B cell (primary cell): ENCODE results near the gene NTPCR. TPM values are rescaled to one million over a fixed set of nuclear protein-coding genes. Genes with fewer than 3 reads are reported as not detected.

Experiments
- ATAC-seq: fragments of 200-7000 bp; cut with Tn5 transposase; one replicate; pipeline ENCODE4 v1.10.0; 2021; ENCODE audit warnings: low read depth, mild to moderate bottlenecking, moderate number of reproducible peaks, moderate library complexity
- CTCF ChIA-PET: fragments of 350-600 bp; sonication (Branson Sonifier 250); formaldehyde crosslinking; loops from one replicate; lab custom pipeline; 2021; ENCODE audit warnings: antibody characterized with exemption, inconsistent platforms; lab: Charles Lee
- POLR2A ChIA-PET: fragments of 350-600 bp; sonication (Branson Sonifier 250); formaldehyde crosslinking; loops from one replicate; lab custom pipeline; 2021; ENCODE audit warnings: antibody characterized with exemption; lab: Charles Lee
- DNase-seq: peaks from one replicate; pipeline ENCODE4 v3.0.0; 2013
- H2AFZ ChIP-seq: 2 replicates; pipeline ENCODE4 v1.6.1; 2012; ENCODE audit warnings: mild to moderate bottlenecking, low read depth, low read length; ENCODE audit not compliant: insufficient read depth, poor library complexity, severe bottlenecking
- H3K27ac ChIP-seq, 2 donors: 1 replicate in 1 of 2; 2 replicates in 1 of 2; pipeline ENCODE4 v1.5.1; 2012 to 2013; ENCODE audit warnings: low read length in 2 of 2, mild to moderate bottlenecking in 2 of 2, moderate library complexity in 1 of 2
- H3K27me3 ChIP-seq, 4 experiments: fragments of 200-600 bp in 1 of 4; sonication (generic) in 1 of 4; replicated peaks in 1 of 4; 1 replicate in 2 of 4; 2 replicates in 2 of 4; pipeline versions ENCODE4 v1.6.1 to v1.7.0; 2013 to 2016; ENCODE audit warnings: low read length in 3 of 4, mild to moderate bottlenecking in 2 of 4, mixed read lengths in 1 of 4, moderate library complexity in 1 of 4; ENCODE audit not compliant: insufficient read depth in 4 of 4, control insufficient read depth in 3 of 4; ENCODE audit errors: control extremely low read depth in 1 of 4
- H3K36me3 ChIP-seq, 2 experiments: replicated peaks in 1 of 2; 1 replicate in 1 of 2; 2 replicates in 1 of 2; pipeline versions ENCODE4 v1.6.1 to v1.7.1; 2013; ENCODE audit warnings: low read length in 1 of 2; ENCODE audit not compliant: insufficient read depth in 2 of 2, control insufficient read depth in 1 of 2; ENCODE audit errors: control extremely low read depth in 1 of 2, extremely low read depth in 1 of 2
- H3K4me1 ChIP-seq, 2 donors: fragments of 200-600 bp in 1 of 2; sonication (generic) in 1 of 2; 1 replicate in 1 of 2; 2 replicates in 1 of 2; pipeline versions ENCODE4 v1.5.1 to v1.6.1; 2013 to 2017; ENCODE audit warnings: low read length in 2 of 2; ENCODE audit not compliant: control insufficient read depth in 2 of 2, insufficient read depth in 2 of 2
- H3K4me2 ChIP-seq: replicated peaks from 2 replicates; pipeline ENCODE3; 2012; ENCODE audit warnings: mild to moderate bottlenecking, low read depth, low read length; ENCODE audit not compliant: poor library complexity, severe bottlenecking
- H3K4me3 ChIP-seq, 5 experiments: fragments of 200-600 bp in 1 of 5; sonication (generic) in 1 of 5; 1 replicate in 3 of 5; 2 replicates in 2 of 5; pipeline versions ENCODE4 v1.5.1 to v1.7.0; 2011 to 2016; ENCODE audit warnings: low read length in 4 of 5, mild to moderate bottlenecking in 4 of 5, low read depth in 2 of 5, control low read depth in 1 of 5, moderate library complexity in 1 of 5; ENCODE audit not compliant: insufficient read depth in 1 of 5; ENCODE audit errors: control extremely low read depth in 1 of 5, extremely low read depth in 1 of 5
- H3K79me2 ChIP-seq: fragments of 200-600 bp; sonication (generic); one replicate; pipeline ENCODE4 v1.6.0; 2016; ENCODE audit warnings: low read length; ENCODE audit not compliant: control insufficient read depth, insufficient read depth
- H3K9ac ChIP-seq: fragments of 200-600 bp; sonication (generic); 2 replicates; pipeline ENCODE4 v1.6.1; 2017; ENCODE audit warnings: mild to moderate bottlenecking, low read length, moderate library complexity
- H3K9me3 ChIP-seq, 3 donors: one replicate each; pipeline versions ENCODE4 v1.6.1 to v1.7.1; 2013; ENCODE audit warnings: low read length in 2 of 3; ENCODE audit not compliant: control insufficient read depth in 2 of 3, insufficient read depth in 1 of 3; ENCODE audit errors: control extremely low read depth in 1 of 3
- H4K20me1 ChIP-seq: 2 replicates; pipeline ENCODE4 v1.6.0; 2012; ENCODE audit warnings: mild to moderate bottlenecking, low read length; ENCODE audit not compliant: insufficient read depth, control insufficient read depth, poor library complexity, severe bottlenecking
- H3K27ac Mint-ChIP-seq: one replicate; pipeline ENCODE4 v1.8.0; 2021; ENCODE audit warnings: mixed read lengths
- H3K27me3 Mint-ChIP-seq: one replicate; pipeline ENCODE4 v1.8.0; 2021; ENCODE audit warnings: mixed read lengths
- H3K4me1 Mint-ChIP-seq: one replicate; pipeline ENCODE4 v1.8.0; 2021; ENCODE audit warnings: mixed read lengths
- H3K4me3 Mint-ChIP-seq: one replicate; pipeline ENCODE4 v1.8.0; 2021; ENCODE audit warnings: mixed read lengths
- H3K9me3 Mint-ChIP-seq: one replicate; pipeline ENCODE4 v1.8.0; 2022; ENCODE audit warnings: mixed read lengths; ENCODE audit not compliant: insufficient read depth
- EZH2 ChIP-seq: IDR thresholded peaks from 2 replicates; pipeline ENCODE4 v1.6.1; 2012; ENCODE audit warnings: borderline replicate concordance, low read depth, mild to moderate bottlenecking, moderate library complexity, low read length; ENCODE audit not compliant: insufficient read depth, poor library complexity, severe bottlenecking
- WGBS: methylation state at CpG from one replicate; pipeline ENCODE4 v1.1.5; 2013; ENCODE audit warnings: missing lambda C conversion rate; ENCODE audit not compliant: insufficient coverage; 5-methylcytosine and 5-hydroxymethylcytosine counted together
- intact Hi-C: fragments of 100-400 bp; cut with micrococcal nuclease; formaldehyde crosslinking; loops from one replicate; pipeline ENCODE4 v1.10.0; 2022
- polyA plus RNA-seq: library from polyadenylated mRNA; depleted of rRNA; stranded (reverse); fragments of >200 nt; gene quantifications from 2 replicates; pipeline ENCODE4 v1.2.3, GENCODE V29; 2012
- total RNA-seq, 2 donors: library from RNA; stranded (reverse); fragments of 120-200 nt in 1 of 2; gene quantifications; 1 replicate in 1 of 2; 2 replicates in 1 of 2; pipeline versions ENCODE4 v1.2.3 to v1.2.4, GENCODE V29; 2013 to 2022
- TF ChIP-seq, protein P1 (sequence below): fragments of 200-600 bp; IDR thresholded peaks from one replicate; pipeline ENCODE4 v1.8.0; 2022; ENCODE audit warnings: antibody characterized with exemption, mild to moderate bottlenecking

Gene NTPCR
- total and polyA plus RNA-seq, 2 donors (not counting 1 experiment from before 2014, with no cell fraction given), result 7.6 to 16.5 TPM

GRCh38 chr1:232936941-232937340 lies 13.5 kb upstream of the NTPCR start:
- no peak overlapping the region for H3K27ac Mint-ChIP-seq
- TF ChIP-seq EZH2, result no peak
- TF ChIP-seq, protein P1, sequence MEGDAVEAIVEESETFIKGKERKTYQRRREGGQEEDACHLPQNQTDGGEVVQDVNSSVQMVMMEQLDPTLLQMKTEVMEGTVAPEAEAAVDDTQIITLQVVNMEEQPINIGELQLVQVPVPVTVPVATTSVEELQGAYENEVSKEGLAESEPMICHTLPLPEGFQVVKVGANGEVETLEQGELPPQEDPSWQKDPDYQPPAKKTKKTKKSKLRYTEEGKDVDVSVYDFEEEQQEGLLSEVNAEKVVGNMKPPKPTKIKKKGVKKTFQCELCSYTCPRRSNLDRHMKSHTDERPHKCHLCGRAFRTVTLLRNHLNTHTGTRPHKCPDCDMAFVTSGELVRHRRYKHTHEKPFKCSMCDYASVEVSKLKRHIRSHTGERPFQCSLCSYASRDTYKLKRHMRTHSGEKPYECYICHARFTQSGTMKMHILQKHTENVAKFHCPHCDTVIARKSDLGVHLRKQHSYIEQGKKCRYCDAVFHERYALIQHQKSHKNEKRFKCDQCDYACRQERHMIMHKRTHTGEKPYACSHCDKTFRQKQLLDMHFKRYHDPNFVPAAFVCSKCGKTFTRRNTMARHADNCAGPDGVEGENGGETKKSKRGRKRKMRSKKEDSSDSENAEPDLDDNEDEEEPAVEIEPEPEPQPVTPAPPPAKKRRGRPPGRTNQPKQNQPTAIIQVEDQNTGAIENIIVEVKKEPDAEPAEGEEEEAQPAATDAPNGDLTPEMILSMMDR, result no peak
- Histone ChIP-seq H3K4me1 (no peaks in the 10 kb centered on the region), H3K36me3 (no peaks in the 10 kb centered on the region), H3K4me3 (no peak overlapping the region), H3K9me3 (no peaks in the 10 kb centered on the region), H3K27ac (no peak overlapping the region), H4K20me1 (no peaks in the 10 kb centered on the region), H3K4me2 (no peak overlapping the region), H3K9ac (no peak overlapping the region), H2AFZ (no peak overlapping the region), H3K79me2 (no peaks in the 10 kb centered on the region), H3K27me3 (peaks cover 0 to 2% (median 0%) of the 10 kb centered on the region in 4 experiments)
- no peak for ATAC-seq
- peaks cover 20% of the 10 kb centered on the region for H3K27me3 Mint-ChIP-seq
- H3K4me1 Mint-ChIP-seq, result no peaks in the 10 kb centered on the region
- ChIA-PET POLR2A (no interaction called here), CTCF (no interaction called here)
- no peak for DNase-seq
- H3K4me3 Mint-ChIP-seq, result no peak overlapping the region
- WGBS, result 100% methylated on average over 5 of the region's 6 CpGs
- peaks cover 5% of the 10 kb centered on the region for H3K9me3 Mint-ChIP-seq
- intact Hi-C loops, result no loop called here

DNA sequence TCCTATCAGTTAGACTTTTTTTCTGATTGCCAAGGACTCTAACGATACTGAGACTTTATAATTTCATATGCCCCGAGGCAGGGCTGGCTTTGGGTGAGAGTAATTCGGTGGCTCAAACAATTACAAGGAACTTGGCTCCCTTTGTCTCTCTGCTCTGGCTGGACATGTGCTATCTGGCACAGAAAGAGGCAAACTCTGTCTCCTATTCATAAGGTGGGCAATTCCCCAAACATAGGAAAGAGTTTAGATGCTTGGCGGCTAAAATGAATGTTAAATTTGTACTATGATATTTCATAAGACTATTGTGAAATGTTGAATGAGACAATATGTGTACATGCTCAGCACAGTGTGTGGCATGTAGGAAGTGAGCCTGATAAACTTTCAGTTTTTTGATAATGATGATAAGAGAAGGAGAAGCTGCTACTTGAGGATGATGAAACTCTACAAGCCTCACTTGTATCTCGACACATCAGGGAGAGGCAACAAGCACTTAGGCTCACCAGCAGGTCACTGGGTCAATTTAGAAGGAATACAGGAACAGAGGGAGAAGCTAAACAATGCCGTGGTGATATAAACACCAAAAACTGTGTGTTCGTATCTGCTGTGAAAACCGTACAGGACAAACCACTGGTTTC lies 12.6 kb upstream of the NTPCR start:
- Histone ChIP-seq H3K27me3 (peaks cover 0 to 2% (median 0%) of the 10 kb centered on the region in 4 experiments), H2AFZ (no peak overlapping the region), H3K36me3 (no peaks in the 10 kb centered on the region), H3K9ac (no peak overlapping the region), H3K79me2 (no peaks in the 10 kb centered on the region), H4K20me1 (no peaks in the 10 kb centered on the region), H3K4me2 (no peak overlapping the region), H3K9me3 (no peaks in the 10 kb centered on the region), H3K4me1 (no peaks in the 10 kb centered on the region), H3K27ac (no peak overlapping the region), H3K4me3 (no peak overlapping the region)
- WGBS, result 77% methylated on average over 4 of the region's 8 CpGs
- TF ChIP-seq, protein P1, result no peak
- no peak for TF ChIP-seq EZH2
- ChIA-PET CTCF (no interaction called here), POLR2A (no interaction called here)
- peaks cover 5% of the 10 kb centered on the region for H3K9me3 Mint-ChIP-seq
- H3K27ac Mint-ChIP-seq, result no peak overlapping the region
- ATAC-seq (no peak), DNase-seq (no peak)
- H3K27me3 Mint-ChIP-seq, result peaks cover 20% of the 10 kb centered on the region
- H3K4me1 Mint-ChIP-seq, result no peaks in the 10 kb centered on the region
- H3K4me3 Mint-ChIP-seq, result no peak overlapping the region
- intact Hi-C loops, result no loop called here
